GM18861 (cell line): ENCODE results near the gene SULT1C3.

Experiments
- ATAC-seq: cut with Tn5 transposase; IDR thresholded peaks from one replicate; pipeline ENCODE4 v1.9.1; 2021; ENCODE audit not compliant: unreplicated experiment

The SULT1C3 gene

GRCh38 chr2:108239786-108240185, at the start of gene SULT1C3:
SULT1C3 (plus strand) TSS chr2:108239968; CDS start chr2:108247195, 7,227 bp downstream.
- no peak for ATAC-seq

DNA sequence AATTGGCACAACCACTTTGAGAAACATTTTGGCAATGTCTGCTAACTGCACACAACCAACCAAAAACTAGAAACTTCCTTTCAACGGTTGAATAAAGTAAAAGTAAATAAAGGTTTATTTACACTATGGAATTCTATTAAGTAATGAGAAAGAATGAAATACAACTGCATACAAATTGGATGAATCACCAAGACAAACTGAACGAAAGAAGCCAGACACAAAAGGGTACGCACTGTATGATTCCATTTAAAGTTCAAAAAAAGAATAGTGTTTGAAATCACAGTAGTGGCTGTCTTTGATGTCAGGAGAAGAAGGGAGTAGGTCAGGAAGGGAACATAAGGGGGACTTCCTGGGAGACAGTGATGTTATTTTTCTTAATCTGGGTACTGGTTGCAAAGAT, 46.5 kb upstream of the SULT1C3 start:
- ATAC-seq, result no peak

- ATAC-seq, result no peak
Observed at GRCh38 chr2:108194409-108195132, 45.2 kb upstream of the SULT1C3 start.

- ATAC-seq, result no peak
Observed at GRCh38 chr2:108195133-108195439, 44.7 kb upstream of the SULT1C3 start.

GRCh38 chr2:108199726-108200125, 40.0 kb upstream of the SULT1C3 start:
- ATAC-seq, result no peak

DNA sequence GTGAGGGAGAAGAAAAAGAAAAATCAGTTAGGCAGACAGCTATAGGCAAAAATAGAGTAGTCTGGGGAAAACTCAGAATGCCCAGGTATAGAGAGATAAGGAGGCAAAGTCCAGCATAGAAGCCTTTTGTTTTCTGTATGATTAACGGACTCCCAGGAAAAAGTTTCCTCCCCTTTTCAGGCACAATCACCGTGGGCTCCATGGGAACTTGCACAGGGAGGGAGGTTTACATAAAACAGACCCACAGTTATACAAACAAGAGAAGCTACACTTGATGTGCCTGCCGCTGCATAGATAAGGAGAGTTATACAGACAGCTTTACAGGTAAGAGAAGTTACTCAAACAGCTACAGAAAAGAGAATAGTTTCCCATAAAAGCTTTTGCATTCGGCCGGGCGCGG, 39.2 kb upstream of the SULT1C3 start:
- ATAC-seq, result no peak

GRCh38 chr2:108212671-108213070, 27.1 kb upstream of the SULT1C3 start:
- ATAC-seq, result no peak

GRCh38 chr2:108215794-108216211, 24.0 kb upstream of the SULT1C3 start:
- ATAC-seq, result no peak

DNA sequence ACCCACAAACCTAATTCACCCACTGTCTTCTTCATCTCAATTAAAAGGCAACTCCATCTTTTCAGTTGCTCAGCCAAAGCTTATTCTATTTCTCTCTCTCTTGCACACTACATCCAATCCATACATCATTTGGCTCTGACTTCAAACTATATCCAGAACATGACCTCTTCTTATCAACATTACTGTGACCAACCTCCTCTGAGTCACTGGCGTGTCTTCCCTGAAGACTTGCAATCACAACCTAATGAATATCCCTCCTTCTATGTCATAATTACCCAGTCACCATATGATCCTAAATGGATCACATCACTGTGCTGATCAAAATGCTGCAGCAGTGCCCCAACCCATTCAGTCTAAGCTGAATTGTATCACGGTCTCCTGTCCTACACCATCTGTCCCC, 22.6 kb upstream of the SULT1C3 start:
- ATAC-seq, result no peak

- no peak for ATAC-seq
Observed at GRCh38 chr2:108219688-108220087, 20.1 kb upstream of the SULT1C3 start.

DNA sequence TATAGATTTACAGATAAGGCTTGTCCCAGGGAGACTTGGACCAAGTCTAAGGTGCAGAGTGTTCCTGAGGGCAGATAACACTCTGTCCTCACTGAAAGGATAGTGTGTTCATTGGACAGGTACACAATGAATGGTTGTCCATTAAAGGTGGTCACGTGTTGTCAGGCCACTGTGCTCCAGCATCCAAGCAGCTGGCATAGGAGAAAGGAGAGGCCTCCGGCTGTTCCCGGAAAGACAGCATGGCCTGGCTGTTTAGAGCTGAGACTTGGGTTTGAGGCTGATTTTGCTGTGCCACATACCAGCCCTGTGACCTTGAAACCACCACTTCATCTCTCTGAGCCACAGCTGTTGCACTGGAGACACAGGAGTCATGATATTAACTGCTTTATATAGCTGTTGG, 19.6 kb upstream of the SULT1C3 start:
- ATAC-seq, result no peak

GRCh38 chr2:108220942-108221541, 18.7 kb upstream of the SULT1C3 start:
- no peak for ATAC-seq

GRCh38 chr2:108222261-108222660, 17.5 kb upstream of the SULT1C3 start:
- no peak for ATAC-seq

GRCh38 chr2:108223573-108223972, 16.2 kb upstream of the SULT1C3 start:
- no peak for ATAC-seq

DNA sequence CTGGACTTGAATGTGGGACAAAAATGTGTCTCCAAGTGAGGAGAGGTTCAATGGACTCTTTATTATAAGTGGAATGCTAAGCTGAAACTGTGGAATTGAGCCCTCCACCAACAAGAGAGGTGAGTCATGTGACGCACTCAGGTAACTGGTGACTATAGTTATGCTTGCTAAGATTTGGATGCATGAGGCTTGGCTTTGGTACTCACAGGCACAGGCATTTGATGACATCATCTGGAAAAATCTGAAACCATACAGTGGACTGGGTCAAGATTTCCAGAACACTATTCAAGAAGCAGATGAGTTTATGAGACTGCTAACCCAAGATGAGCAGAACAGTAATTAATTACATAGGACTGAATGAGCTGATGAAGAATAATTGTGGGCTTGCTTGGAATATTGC, 15.7 kb upstream of the SULT1C3 start:
- no peak for ATAC-seq

DNA sequence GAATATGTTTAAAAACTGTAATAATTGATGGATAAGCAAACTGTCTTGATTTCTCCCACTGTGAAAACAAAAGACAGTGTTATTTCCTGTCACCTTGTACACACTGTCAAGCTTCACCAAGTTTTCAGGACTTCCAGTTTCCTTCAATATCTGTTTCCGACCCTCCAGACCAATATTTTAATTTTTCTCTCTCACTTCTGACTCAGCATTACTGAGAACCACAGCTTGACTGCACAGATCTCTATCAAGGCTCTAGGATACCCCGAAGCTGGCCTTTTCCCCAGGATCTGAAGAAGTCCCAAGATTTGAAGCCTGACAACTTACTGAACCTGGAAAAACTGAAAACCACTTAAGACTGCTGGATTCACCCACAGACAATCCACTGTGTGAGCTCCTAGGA, 13.2 kb upstream of the SULT1C3 start:
- ATAC-seq, result no peak

- no peak for ATAC-seq
Observed at GRCh38 chr2:108228006-108228405, 11.8 kb upstream of the SULT1C3 start.

GRCh38 chr2:108228537-108228936, 11.2 kb upstream of the SULT1C3 start:
- no peak for ATAC-seq

GRCh38 chr2:108229875-108230274, 9.9 kb upstream of the SULT1C3 start:
- no peak for ATAC-seq

DNA sequence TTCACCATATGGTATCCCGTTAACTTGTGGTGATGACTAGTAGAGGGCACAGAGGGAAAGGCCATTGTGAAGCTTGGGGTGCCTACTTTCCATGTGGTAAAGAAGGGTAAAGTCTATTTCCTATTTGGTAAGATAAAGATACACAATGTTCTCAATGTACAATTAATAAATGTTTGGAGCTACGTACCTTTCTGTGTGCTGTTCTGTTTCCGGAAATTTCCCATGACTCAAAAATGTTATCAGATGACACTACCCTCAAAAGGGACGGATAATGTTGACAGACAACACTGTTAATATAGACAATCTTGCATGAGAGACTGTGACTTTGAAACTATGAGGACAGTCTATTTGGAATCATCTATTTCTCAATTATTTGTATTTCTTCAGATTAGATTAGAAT, 4.2 kb upstream of the SULT1C3 start:
- no peak for ATAC-seq

DNA sequence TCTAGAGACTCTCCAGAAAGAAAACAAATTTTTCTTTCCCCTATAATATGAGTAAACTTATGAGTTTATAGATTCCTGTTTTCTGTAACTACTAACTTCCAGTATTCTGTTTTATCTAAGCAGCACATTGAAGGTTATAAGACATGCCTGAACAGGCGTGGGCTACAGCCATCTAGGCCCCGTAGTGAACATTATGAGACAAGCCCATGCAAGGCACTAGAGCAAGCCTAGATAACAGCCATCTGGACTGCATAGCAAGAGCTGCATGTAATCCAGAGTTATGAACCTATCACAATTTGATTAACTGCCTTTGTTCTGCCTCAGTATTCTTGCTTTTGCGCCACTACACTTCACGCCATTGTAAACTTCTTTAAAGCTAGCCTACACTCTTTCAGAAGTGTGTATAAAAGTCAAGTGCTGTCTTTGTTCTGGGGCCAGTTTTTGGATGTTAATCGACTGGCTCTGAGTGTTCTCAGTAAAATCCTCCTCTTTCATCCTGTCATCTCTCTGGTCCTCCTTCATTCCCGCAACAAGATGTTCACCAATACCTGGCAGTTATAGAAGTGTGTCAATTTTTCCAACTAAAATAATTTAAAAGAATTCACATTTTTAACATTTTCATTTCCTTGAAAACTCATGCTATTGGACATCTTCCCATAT, 3.0 kb upstream of the SULT1C3 start:
- no peak for ATAC-seq

DNA sequence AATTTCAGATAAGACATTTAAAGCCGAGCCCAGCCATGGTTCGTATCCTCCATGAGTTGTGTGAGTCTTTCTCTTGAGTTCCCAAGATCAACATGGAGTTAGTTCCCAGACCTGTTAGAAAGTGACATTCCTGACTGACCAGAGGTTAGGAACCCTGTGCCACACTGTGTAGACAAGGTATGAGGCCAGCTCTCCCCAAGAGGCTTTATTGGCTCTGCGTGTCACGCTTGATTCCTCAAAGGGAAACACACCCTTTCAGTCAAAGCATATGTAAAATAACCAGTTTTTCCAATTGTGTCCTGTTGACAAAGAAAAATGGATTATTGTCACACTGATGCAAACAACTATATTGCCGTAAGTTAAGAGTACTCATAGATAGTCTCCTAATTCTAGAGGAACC, 1.2 kb downstream of the SULT1C3 start:
- ATAC-seq, result no peak
